ENCODE measurements around the gene KLK11.

The KLK11 gene

GRCh38 chr19:51026554-51026831 lies at the start of gene KLK11:
KLK11 (minus strand) TSS chr19:51026616; CDS start chr19:51025631, 985 bp downstream.
- DNase-seq (ENCODE audit: low read depth), result no peak

GRCh38 chr19:51075998-51076397 lies 49.6 kb upstream of the KLK11 start:
- DNase-seq (ENCODE audit: low read depth), result no peak

- DNase-seq (ENCODE audit: low read depth), result no peak
Observed at GRCh38 chr19:51071095-51071405, 44.6 kb upstream of the KLK11 start.

GRCh38 chr19:51070334-51071094 lies 44.1 kb upstream of the KLK11 start:
- no peak for DNase-seq (ENCODE audit: low read depth)

GRCh38 chr19:51066393-51067186 lies 40.2 kb upstream of the KLK11 start:
- no peak for DNase-seq (ENCODE audit: low read depth)

- DNase-seq (ENCODE audit: low read depth), result no peak
Observed at GRCh38 chr19:51065221-51065960, 39.0 kb upstream of the KLK11 start.

- DNase-seq (ENCODE audit: low read depth), result no peak
Observed at GRCh38 chr19:51064534-51065220, 38.3 kb upstream of the KLK11 start, which contains the start of gene KLK13. KLK13 (minus strand) TSS chr19:51065092; CDS start chr19:51065067, 25 bp downstream.

- no peak for DNase-seq (ENCODE audit: low read depth)
Observed at GRCh38 chr19:51063664-51064063, 37.2 kb upstream of the KLK11 start.

GRCh38 chr19:51060973-51061372 lies 34.6 kb upstream of the KLK11 start:
- DNase-seq (ENCODE audit: low read depth), result no peak

GRCh38 chr19:51060336-51060735 lies 33.9 kb upstream of the KLK11 start:
- no peak for DNase-seq (ENCODE audit: low read depth)

- DNase-seq (ENCODE audit: low read depth), result no peak
Observed at GRCh38 chr19:51059715-51060114, 33.3 kb upstream of the KLK11 start.

GRCh38 chr19:51055866-51056265 lies 29.4 kb upstream of the KLK11 start:
- DNase-seq (ENCODE audit: low read depth), result no peak

- no peak for DNase-seq (ENCODE audit: low read depth)
Observed at GRCh38 chr19:51047031-51047335, 20.6 kb upstream of the KLK11 start.

GRCh38 chr19:51044327-51044726 lies 17.9 kb upstream of the KLK11 start:
- no peak for DNase-seq (ENCODE audit: low read depth)

- no peak for DNase-seq (ENCODE audit: low read depth)
Observed at GRCh38 chr19:51043497-51043896, 17.1 kb upstream of the KLK11 start.

- DNase-seq (ENCODE audit: low read depth), result no peak
Observed at GRCh38 chr19:51040151-51040550, 13.7 kb upstream of the KLK11 start.

GRCh38 chr19:51036519-51036918 lies 10.1 kb upstream of the KLK11 start:
- no peak for DNase-seq (ENCODE audit: low read depth)

GRCh38 chr19:51034704-51035103 lies 8.3 kb upstream of the KLK11 start, which contains the start of gene KLK12:
KLK12 (minus strand) TSS chr19:51035002; CDS start chr19:51034621, 381 bp downstream.
- DNase-seq (ENCODE audit: low read depth), result no peak

- no peak for DNase-seq (ENCODE audit: low read depth)
Observed at GRCh38 chr19:51031880-51032225, 5.4 kb upstream of the KLK11 start.

- DNase-seq (ENCODE audit: low read depth), result no peak
Observed at GRCh38 chr19:51031220-51031879, 4.9 kb upstream of the KLK11 start.

- no peak for DNase-seq (ENCODE audit: low read depth)
Observed at GRCh38 chr19:51030631-51031030, 4.2 kb upstream of the KLK11 start.

- no peak for DNase-seq (ENCODE audit: low read depth)
Observed at GRCh38 chr19:51029718-51030117, 3.3 kb upstream of the KLK11 start.
